H9 (cell line): ENCODE measurements around the gene OBSL1. TPM values are rescaled to one million over a fixed set of nuclear protein-coding genes. Genes with fewer than 3 reads are reported as not detected.

ENCODE experiments used
- DNase-seq: peaks from one replicate; pipeline ENCODE4 v3.0.0-alpha.2; 2017
- H2AFZ ChIP-seq: one replicate; pipeline ENCODE4 v1.6.1; 2013; ENCODE audit warnings: mild to moderate bottlenecking, low read length, control low read depth, moderate library complexity
- H2AK5ac ChIP-seq: 2 replicates; pipeline ENCODE4 v1.6.1; 2013; ENCODE audit warnings: low read length, control low read depth, mixed read lengths; ENCODE audit not compliant: insufficient read length
- H2BK120ac ChIP-seq: one replicate; pipeline ENCODE4 v1.6.1; 2013; ENCODE audit warnings: low read depth, mild to moderate bottlenecking, low read length, control low read depth, inconsistent platforms; ENCODE audit not compliant: poor library complexity, severe bottlenecking
- H2BK12ac ChIP-seq: 2 replicates; pipeline ENCODE4 v1.6.1; 2013; ENCODE audit warnings: low read length, control low read depth, mixed read lengths, low read depth; ENCODE audit not compliant: insufficient read length
- H2BK15ac ChIP-seq: 2 replicates; pipeline ENCODE4 v1.6.1; 2013; ENCODE audit warnings: low read depth, low read length, control low read depth
- H2BK20ac ChIP-seq: one replicate; pipeline ENCODE4 v1.6.1; 2013; ENCODE audit warnings: low read depth, mild to moderate bottlenecking, low read length, control low read depth, inconsistent platforms; ENCODE audit not compliant: poor library complexity, severe bottlenecking
- H2BK5ac ChIP-seq: 2 replicates; pipeline ENCODE4 v1.6.1; 2013; ENCODE audit warnings: low read length, control low read depth, mixed read lengths; ENCODE audit not compliant: insufficient read length
- H3K14ac ChIP-seq: 2 replicates; pipeline ENCODE4 v1.6.1; 2013; ENCODE audit warnings: low read length, control low read depth; ENCODE audit not compliant: insufficient read depth
- H3K18ac ChIP-seq: 2 replicates; pipeline ENCODE4 v1.6.1; 2013; ENCODE audit warnings: low read depth, mild to moderate bottlenecking, mixed read lengths, low read length, control low read depth; ENCODE audit not compliant: insufficient read length
- H3K23ac ChIP-seq: 2 replicates; pipeline ENCODE4 v1.6.1; 2013; ENCODE audit warnings: low read length, control low read depth, mixed read lengths, low read depth; ENCODE audit not compliant: insufficient read length
- H3K23me2 ChIP-seq: 2 replicates; pipeline ENCODE4 v1.6.1; 2013; ENCODE audit warnings: low read depth, mild to moderate bottlenecking, mixed read lengths, low read length, control low read depth; ENCODE audit not compliant: insufficient read length, poor library complexity, severe bottlenecking
- H3K27ac ChIP-seq: 2 replicates; pipeline ENCODE4 v1.5.1; 2013; ENCODE audit warnings: low read length, control low read depth, mixed read lengths, low read depth; ENCODE audit not compliant: insufficient read length
- H3K27me3 ChIP-seq: 2 replicates; pipeline ENCODE4 v1.6.1; 2013; ENCODE audit warnings: low read length, control low read depth, inconsistent platforms; ENCODE audit not compliant: insufficient read depth
- H3K4ac ChIP-seq: 2 replicates; pipeline ENCODE4 v1.6.1; 2013; ENCODE audit warnings: low read depth, mild to moderate bottlenecking, control low read depth, inconsistent platforms, low read length, moderate library complexity
- H3K4me1 ChIP-seq: 2 replicates; pipeline ENCODE4 v1.6.1; 2013; ENCODE audit warnings: low read length, control low read depth, inconsistent platforms; ENCODE audit not compliant: insufficient read depth
- H3K4me2 ChIP-seq: 2 replicates; pipeline ENCODE4 v1.6.1; 2013; ENCODE audit warnings: low read length, control low read depth, mixed read lengths; ENCODE audit not compliant: insufficient read length, insufficient read depth
- H3K56ac ChIP-seq: 2 replicates; pipeline ENCODE4 v1.6.1; 2013; ENCODE audit warnings: low read depth, mild to moderate bottlenecking, mixed read lengths, low read length, control low read depth; ENCODE audit not compliant: insufficient read length
- H3K79me1 ChIP-seq: 2 replicates; pipeline ENCODE4 v1.6.1; 2013; ENCODE audit warnings: low read depth, mild to moderate bottlenecking, moderate library complexity, low read length, control low read depth, inconsistent platforms; ENCODE audit not compliant: insufficient read depth, poor library complexity, severe bottlenecking
- H3K79me2 ChIP-seq: 2 replicates; pipeline ENCODE4 v1.6.1; 2013; ENCODE audit warnings: low read length, control low read depth, inconsistent platforms; ENCODE audit not compliant: insufficient read depth
- H3K9ac ChIP-seq: 2 replicates; pipeline ENCODE4 v1.6.1; 2013; ENCODE audit warnings: low read length, control low read depth, mixed read lengths; ENCODE audit not compliant: insufficient read length; ENCODE audit errors: extremely low read depth
- H3K9me3 ChIP-seq: one replicate; pipeline ENCODE4 v1.6.1; 2013; ENCODE audit warnings: low read depth, low read length, inconsistent platforms; ENCODE audit not compliant: control insufficient read depth
- H3T11ph ChIP-seq: one replicate; pipeline ENCODE4 v1.6.1; 2013; ENCODE audit warnings: mild to moderate bottlenecking, low read length, control low read depth, inconsistent platforms
- H4K20me1 ChIP-seq: one replicate; pipeline ENCODE4 v1.6.1; 2013; ENCODE audit not compliant: control insufficient read depth, insufficient read length, insufficient read depth
- H4K5ac ChIP-seq: 2 replicates; pipeline ENCODE4 v1.6.1; 2013; ENCODE audit warnings: low read depth, mild to moderate bottlenecking, mixed read lengths, low read length, control low read depth; ENCODE audit not compliant: insufficient read length
- H4K8ac ChIP-seq: replicated peaks from 2 replicates; pipeline ENCODE4 v1.6.1; 2013; ENCODE audit warnings: low read length, control low read depth, mixed read lengths, low read depth; ENCODE audit not compliant: insufficient read length
- H4K91ac ChIP-seq: 2 replicates; pipeline ENCODE4 v1.6.1; 2013; ENCODE audit warnings: low read depth, mild to moderate bottlenecking, moderate library complexity, mixed read lengths, low read length, control low read depth; ENCODE audit not compliant: insufficient read length
- H3K27ac Mint-ChIP-seq, 3 experiments: 2 replicates in 2 of 3; 3 replicates in 1 of 3; pipeline ENCODE4 v1.8.0; 2020 to 2021; ENCODE audit warnings: mixed read lengths in 3 of 3, mild to moderate bottlenecking in 1 of 3, moderate library complexity in 1 of 3
- H3K27me3 Mint-ChIP-seq: 2 replicates; pipeline ENCODE4 v1.8.0; 2021; ENCODE audit warnings: low read depth, mild to moderate bottlenecking, moderate library complexity, mixed read lengths
- H3K36me3 Mint-ChIP-seq, 3 experiments: 2 replicates in 2 of 3; 3 replicates in 1 of 3; pipeline ENCODE4 v1.8.0; 2020 to 2021; ENCODE audit warnings: low read depth in 3 of 3, mixed read lengths in 3 of 3; ENCODE audit not compliant: insufficient read depth in 1 of 3
- H3K4me1 Mint-ChIP-seq, 2 experiments: 2 replicates each; pipeline ENCODE4 v1.8.0; 2020; ENCODE audit warnings: mixed read lengths in 2 of 2
- H3K4me3 Mint-ChIP-seq, 2 experiments: 2 replicates in 1 of 2; 3 replicates in 1 of 2; pipeline ENCODE4 v1.8.0; 2020 to 2021; ENCODE audit warnings: mild to moderate bottlenecking in 2 of 2, mixed read lengths in 2 of 2, moderate library complexity in 1 of 2
- H3K9me3 Mint-ChIP-seq, 2 experiments: 2 replicates in 1 of 2; 3 replicates in 1 of 2; pipeline ENCODE4 v1.8.0; 2020; ENCODE audit warnings: mild to moderate bottlenecking in 2 of 2, mixed read lengths in 2 of 2, moderate library complexity in 1 of 2
- WGBS: extraction: QIAGEN DNeasy Blood & Tissue Kit; methylation state at CpG from one replicate; pipeline ENCODE4 v1.1.7; 2013; ENCODE audit warnings: missing lambda C conversion rate, low lambda C conversion rate, mixed read lengths; ENCODE audit not compliant: insufficient read length; ENCODE audit errors: extremely low coverage; 5-methylcytosine and 5-hydroxymethylcytosine counted together
- total RNA-seq: library from RNA; stranded (reverse); gene quantifications from 2 replicates; pipeline ENCODE4 v1.2.1, GENCODE V29; 2021
- TF ChIP-seq, protein P1 (sequence below): fragments of 200-600 bp; sonication (generic); conservative IDR thresholded peaks from 3 replicates; pipeline ENCODE4 v1.8.0; 2021; ENCODE audit warnings: antibody characterized with exemption, mild to moderate bottlenecking

OBSL1 gene
- total RNA-seq, 1 experiment from 2014 or later: 140 TPM

DNA sequence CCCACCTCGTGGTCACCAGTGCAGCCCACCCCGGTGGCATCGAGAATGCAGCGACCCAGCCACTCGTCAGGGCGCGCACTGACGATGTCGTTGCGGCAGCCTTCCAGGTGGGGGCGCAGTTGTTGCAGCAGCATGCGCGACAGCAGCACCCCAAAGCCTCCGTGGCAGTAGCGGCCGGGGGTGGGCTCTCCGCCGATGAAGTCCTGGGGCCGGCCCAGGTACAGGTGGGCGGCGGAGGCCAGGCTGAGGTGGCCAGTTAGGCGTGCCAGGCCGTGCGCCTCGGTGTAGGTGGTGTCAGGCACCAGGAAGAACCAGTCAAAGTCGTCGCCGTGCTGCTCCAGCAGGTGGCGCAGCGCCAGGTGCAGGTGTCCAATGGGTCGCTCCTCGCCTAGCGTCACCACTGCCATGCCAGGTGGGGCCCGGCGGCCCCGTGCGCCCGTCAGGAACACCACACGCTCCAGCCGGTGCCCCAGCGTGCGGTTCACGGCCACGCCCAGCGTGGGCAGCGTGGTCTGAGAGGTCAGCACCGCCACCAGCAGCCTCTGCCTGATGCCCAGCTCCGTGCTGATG lies 29.6 kb downstream of the OBSL1 start:
- DNase-seq: peak; percentile 95
- TF ChIP-seq, protein P1, sequence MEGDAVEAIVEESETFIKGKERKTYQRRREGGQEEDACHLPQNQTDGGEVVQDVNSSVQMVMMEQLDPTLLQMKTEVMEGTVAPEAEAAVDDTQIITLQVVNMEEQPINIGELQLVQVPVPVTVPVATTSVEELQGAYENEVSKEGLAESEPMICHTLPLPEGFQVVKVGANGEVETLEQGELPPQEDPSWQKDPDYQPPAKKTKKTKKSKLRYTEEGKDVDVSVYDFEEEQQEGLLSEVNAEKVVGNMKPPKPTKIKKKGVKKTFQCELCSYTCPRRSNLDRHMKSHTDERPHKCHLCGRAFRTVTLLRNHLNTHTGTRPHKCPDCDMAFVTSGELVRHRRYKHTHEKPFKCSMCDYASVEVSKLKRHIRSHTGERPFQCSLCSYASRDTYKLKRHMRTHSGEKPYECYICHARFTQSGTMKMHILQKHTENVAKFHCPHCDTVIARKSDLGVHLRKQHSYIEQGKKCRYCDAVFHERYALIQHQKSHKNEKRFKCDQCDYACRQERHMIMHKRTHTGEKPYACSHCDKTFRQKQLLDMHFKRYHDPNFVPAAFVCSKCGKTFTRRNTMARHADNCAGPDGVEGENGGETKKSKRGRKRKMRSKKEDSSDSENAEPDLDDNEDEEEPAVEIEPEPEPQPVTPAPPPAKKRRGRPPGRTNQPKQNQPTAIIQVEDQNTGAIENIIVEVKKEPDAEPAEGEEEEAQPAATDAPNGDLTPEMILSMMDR: peak; percentile 100
- peaks cover 18 to 31% (median 21%) of the 10 kb centered on the region in 3 experiments for H3K36me3 Mint-ChIP-seq
- H3T11ph ChIP-seq: no peak overlapping the region
- H3K23ac ChIP-seq: no peak overlapping the region
- peaks cover 8% of the 10 kb centered on the region; the same call in 1 of the 2 replicates for H3K4me1 ChIP-seq
- H3K23me2 ChIP-seq: peaks cover 16% of the 10 kb centered on the region
- no peak overlapping the region for H3K27ac ChIP-seq
- H2BK20ac ChIP-seq: no peak overlapping the region
- peaks cover 27% of the 10 kb centered on the region for H3K27me3 Mint-ChIP-seq
- no peak overlapping the region for H4K5ac ChIP-seq
- no peak overlapping the region for H3K56ac ChIP-seq
- H4K8ac ChIP-seq: no peak overlapping the region
- H3K14ac ChIP-seq: no peak overlapping the region
- peaks cover 0 to 4% of the 10 kb centered on the region in 2 experiments; a peak in 1 of 5 replicates for H3K9me3 Mint-ChIP-seq
- peak overlapping the region in 1 of 3 experiments; percentile 73; a peak in 1 of 7 replicates for H3K27ac Mint-ChIP-seq
- H3K9ac ChIP-seq: no peak overlapping the region
- no peaks in the 10 kb centered on the region for H3K79me2 ChIP-seq
- H3K4me1 Mint-ChIP-seq: peaks cover 39 to 40% of the 10 kb centered on the region in 2 experiments
- no peak overlapping the region for H3K4ac ChIP-seq
- H3K27me3 ChIP-seq: no peaks in the 10 kb centered on the region
- H3K18ac ChIP-seq: no peak overlapping the region
- H2BK12ac ChIP-seq: no peak overlapping the region
- no peak overlapping the region for H4K91ac ChIP-seq
- no peaks in the 10 kb centered on the region for H4K20me1 ChIP-seq
- H2AFZ ChIP-seq: no peak overlapping the region
- H2BK15ac ChIP-seq: no peak overlapping the region
- no peaks in the 10 kb centered on the region for H3K9me3 ChIP-seq
- no peak overlapping the region for H2BK5ac ChIP-seq
- H3K79me1 ChIP-seq: no peaks in the 10 kb centered on the region
- H3K4me3 Mint-ChIP-seq: peak overlapping the region; percentile 87 to 94
- no CpG with 5 or more reads among the region's 48 CpGs for whole genome bisulfite sequencing
- no peak overlapping the region for H2AK5ac ChIP-seq
- no peak overlapping the region for H2BK120ac ChIP-seq
- peak overlapping the region; percentile 94 for H3K4me2 ChIP-seq
